ENCODE results near the gene ZNF318.

- no peak for TF ChIP-seq GATA2 (IDR thresholded peaks at IDR 0.05; ENCODE audit: low read depth, low read length)
- TF ChIP-seq GATA3 (IDR thresholded peaks at IDR 0.05; ENCODE audit: low read depth, low read length), result no peak
These were observed 82.3 kb downstream of the ZNF318 start for GRCh38 chr6:43286980-43287716.
